Sciatic nerve (tissue), 2 donors: Measurements from ENCODE around the gene CC2D2A. TPM values are rescaled to one million over a fixed set of nuclear protein-coding genes. Genes with fewer than 3 reads are reported as not detected.

Experiments
- ATAC-seq: fragments of 200-7000 bp; cut with Tn5 transposase; one replicate; pipeline ENCODE4 v1.9.1; 2020; ENCODE audit warnings: mild to moderate bottlenecking, moderate library complexity
- DNase-seq: peaks from one replicate; pipeline ENCODE4 v3.0.0-alpha.2; 2020; ENCODE audit warnings: low spot score
- intact Hi-C: fragments of 100-400 bp; cut with DNase I; formaldehyde crosslinking; loops from one replicate; pipeline ENCODE4 v1.14.2; 2022
- total RNA-seq: library from RNA; stranded (reverse); fragmentation: NEBNext Ultra II Directional; extraction: Animal tissue kit (Norgen Biotek cat#: 25700); gene quantifications from one replicate; pipeline ENCODE4 v1.2.1, GENCODE V29; 2021
- donor health status: DM: no; HTN: no; CAD: no.
- donor health status: DM: no; HTN: no; CAD: no.

CC2D2A gene
- total RNA-seq, 1 donor from 2014 or later: 35.6 TPM

DNA sequence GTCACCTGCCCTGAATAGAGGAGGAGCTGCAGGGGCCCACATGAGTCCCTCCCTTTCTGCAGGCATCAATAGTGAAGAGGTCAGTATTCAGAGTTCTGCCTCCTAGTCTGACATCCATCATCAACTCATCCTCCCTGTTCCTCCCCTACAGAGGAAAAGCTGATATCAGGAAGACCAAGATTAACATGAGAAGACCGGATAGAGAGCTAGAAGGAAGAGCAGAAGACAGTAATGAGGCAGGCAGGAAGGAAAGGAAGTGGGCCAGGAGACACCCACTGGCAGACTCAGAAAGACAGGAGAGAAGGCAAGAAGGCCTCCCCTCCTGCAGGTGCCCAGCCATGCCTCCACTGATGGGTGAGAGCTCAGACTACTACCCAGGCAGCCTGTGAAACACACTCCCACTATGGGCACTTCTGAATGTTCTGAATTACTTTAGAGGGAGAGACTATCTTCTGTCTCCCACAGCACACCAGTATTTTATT, 74.6 kb downstream of the CC2D2A start:
- intact Hi-C loops: loop anchor here (5.0 kb wide), 1 partner anchor 418 kb away; the partner anchor contains the start of gene FGFBP2
- no peak for ATAC-seq
- no peak for DNase-seq

- ATAC-seq: no peak
- no peak for DNase-seq
- intact Hi-C loops: no loop called here
Observed at GRCh38 chr4:15545371-15545770, 75.7 kb downstream of the CC2D2A start.

GRCh38 chr4:15547392-15547791, 77.7 kb downstream of the CC2D2A start:
- intact Hi-C loops: no loop called here
- ATAC-seq: no peak

DNA sequence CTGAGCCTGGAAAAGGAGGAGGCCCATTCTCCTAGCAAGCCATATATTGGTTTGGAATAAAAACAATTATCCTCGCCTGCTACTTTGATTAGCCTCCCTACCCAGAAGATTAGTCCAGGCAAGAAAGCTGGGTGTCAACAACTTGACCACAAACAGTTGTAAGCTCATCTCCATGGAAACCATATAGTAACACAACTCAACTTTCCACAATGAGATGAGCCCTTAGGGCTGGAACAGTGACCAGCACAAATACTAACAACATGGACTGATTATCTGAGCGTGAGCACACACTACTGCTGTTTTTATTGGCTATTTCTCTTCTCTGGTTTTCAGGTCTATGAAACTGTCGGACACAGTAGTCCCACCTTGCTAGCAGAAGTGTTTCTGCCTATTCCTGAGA, 80.8 kb downstream of the CC2D2A start:
- intact Hi-C loops: no loop called here
- DNase-seq: no peak
- no peak for ATAC-seq

More at GRCh38 chr4:15547392-15547791, 77.7 kb downstream of the CC2D2A start:
- DNase-seq: no peak

DNA sequence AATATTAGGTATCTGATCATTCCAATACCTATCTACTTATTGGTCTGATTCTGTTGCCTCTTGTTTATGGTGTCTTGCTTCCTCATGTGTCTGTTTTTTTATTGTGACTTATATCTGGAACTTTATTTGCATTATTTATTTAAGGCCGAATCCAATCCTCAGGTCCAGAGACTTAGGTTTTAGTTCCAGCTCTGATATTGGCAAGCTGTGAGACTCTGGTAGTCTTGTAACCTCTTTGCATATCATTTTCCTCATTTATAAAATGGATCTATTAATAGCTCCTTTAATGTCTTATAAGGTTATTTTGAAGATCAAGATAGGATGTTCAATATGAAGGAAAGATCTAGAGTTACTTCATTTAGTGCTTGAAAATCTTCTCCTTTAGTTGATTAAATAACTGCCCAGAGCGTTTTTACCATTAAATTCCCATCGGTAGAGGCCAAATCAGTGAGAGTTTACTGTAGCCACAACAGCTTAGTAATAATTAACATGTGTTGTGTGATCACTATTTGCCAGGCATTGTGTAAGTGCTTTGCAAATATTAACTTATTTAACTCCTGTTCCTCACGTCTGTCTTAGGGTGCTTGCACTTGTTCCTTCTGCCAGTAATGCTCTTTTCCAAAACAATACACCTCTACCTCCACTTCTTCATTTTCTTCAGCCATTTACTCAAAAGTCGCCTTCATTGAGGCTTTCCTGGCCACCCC, 82.2 kb downstream of the CC2D2A start:
- intact Hi-C loops: no loop called here
- no peak for ATAC-seq

DNA sequence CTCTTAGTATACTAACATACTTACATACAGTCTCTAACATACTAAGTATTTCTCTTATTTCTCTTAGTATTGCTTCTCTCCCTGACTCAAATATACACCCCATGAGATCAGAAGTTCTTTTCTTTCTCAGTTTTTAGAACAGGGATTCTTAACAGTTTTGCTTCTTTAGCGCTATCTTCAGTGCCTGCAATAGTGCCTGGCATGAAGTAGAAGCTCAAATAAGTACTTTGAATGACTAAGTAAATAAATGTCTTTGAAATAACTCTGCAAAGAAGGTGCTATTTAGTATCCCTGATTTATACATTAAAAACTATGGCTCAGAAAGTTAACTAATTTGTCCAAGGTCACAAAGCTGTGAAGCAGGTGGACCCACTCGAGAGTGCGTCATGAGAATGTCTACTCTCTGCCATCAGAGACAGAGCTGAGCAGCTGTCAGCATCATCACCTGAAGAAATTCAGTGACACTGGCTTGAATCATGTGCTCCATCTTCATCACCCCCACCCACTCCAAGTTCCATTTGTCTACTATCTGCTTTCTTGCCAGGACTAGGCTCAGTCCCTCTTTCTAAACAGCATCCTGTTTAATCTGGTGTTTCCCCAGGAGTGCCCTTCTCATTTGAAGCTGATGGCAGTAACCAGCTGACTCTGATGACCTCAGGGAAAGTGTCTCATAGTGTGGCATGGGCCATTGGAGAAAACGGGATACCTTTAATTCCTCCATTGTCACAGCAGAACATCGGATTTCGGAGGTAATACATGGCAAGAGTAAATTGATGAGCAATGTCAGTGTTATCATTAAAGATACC, 83.1 kb downstream of the CC2D2A start:
- intact Hi-C loops: no loop called here
- ATAC-seq: no peak

More for the DNA sequence above, 82.2 kb downstream of the CC2D2A start:
- no peak for DNase-seq

GRCh38 chr4:15556511-15557092, 86.9 kb downstream of the CC2D2A start:
- ATAC-seq: no peak
- intact Hi-C loops: no loop called here
- no peak for DNase-seq

More for the DNA sequence above, 83.1 kb downstream of the CC2D2A start:
- DNase-seq: no peak

- intact Hi-C loops: no loop called here
Observed at GRCh38 chr4:15557786-15558550, 88.3 kb downstream of the CC2D2A start.

GRCh38 chr4:15558561-15558960, 88.9 kb downstream of the CC2D2A start:
- no peak for DNase-seq
- intact Hi-C loops: no loop called here
- no peak for ATAC-seq

More at GRCh38 chr4:15557786-15558550, 88.3 kb downstream of the CC2D2A start:
- ATAC-seq (no peak), DNase-seq (no peak)

- DNase-seq (no peak), ATAC-seq (peak; percentile 51)
- intact Hi-C loops: no loop called here
Observed at GRCh38 chr4:15562114-15562513, 92.4 kb downstream of the CC2D2A start.

GRCh38 chr4:15562623-15563022, 92.9 kb downstream of the CC2D2A start:
- DNase-seq (no peak), ATAC-seq (no peak)
- intact Hi-C loops: no loop called here

- ATAC-seq: no peak
Observed at GRCh38 chr4:15563871-15564270, 94.2 kb downstream of the CC2D2A start.

GRCh38 chr4:15568821-15569220, 99.1 kb downstream of the CC2D2A start:
- ATAC-seq (no peak), DNase-seq (no peak)

More at GRCh38 chr4:15563871-15564270, 94.2 kb downstream of the CC2D2A start:
- no peak for DNase-seq
- intact Hi-C loops: no loop called here

GRCh38 chr4:15569746-15570145, 100.1 kb downstream of the CC2D2A start:
- no peak for ATAC-seq
- no peak for DNase-seq
- intact Hi-C loops: no loop called here

More at GRCh38 chr4:15568821-15569220, 99.1 kb downstream of the CC2D2A start:
- intact Hi-C loops: no loop called here

GRCh38 chr4:15575966-15576365, 106.3 kb downstream of the CC2D2A start:
- DNase-seq: no peak
- intact Hi-C loops: no loop called here
- no peak for ATAC-seq

GRCh38 chr4:15577508-15577907, 107.8 kb downstream of the CC2D2A start:
- intact Hi-C loops: no loop called here
- DNase-seq: no peak
- no peak for ATAC-seq

- intact Hi-C loops: no loop called here
Observed at GRCh38 chr4:15584785-15585184, 115.1 kb downstream of the CC2D2A start.

GRCh38 chr4:15585331-15585730, 115.6 kb downstream of the CC2D2A start:
- intact Hi-C loops: no loop called here
- DNase-seq (no peak), ATAC-seq (no peak)

More at GRCh38 chr4:15584785-15585184, 115.1 kb downstream of the CC2D2A start:
- DNase-seq: no peak
- no peak for ATAC-seq

DNA sequence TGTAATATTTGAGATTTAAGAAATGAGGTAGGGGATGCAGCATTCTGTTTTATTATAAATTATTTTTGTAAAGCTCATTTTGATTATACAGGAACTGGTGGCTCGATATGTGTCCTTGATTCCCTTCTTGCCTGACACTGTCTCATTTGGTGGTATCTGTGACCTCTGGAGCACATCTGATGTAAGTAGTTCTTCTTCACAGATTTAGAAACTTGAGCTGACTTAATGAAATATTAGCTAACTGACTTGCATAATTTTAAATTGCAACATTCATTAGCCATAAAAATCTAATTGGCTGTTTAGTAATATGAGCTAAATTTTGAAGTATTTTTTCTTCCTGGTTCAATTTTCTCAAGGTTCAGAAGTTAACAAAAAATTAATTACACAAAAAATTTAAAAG, 116.4 kb downstream of the CC2D2A start:
- DNase-seq (no peak), ATAC-seq (peak; percentile 75)
- intact Hi-C loops: no loop called here
